Activated CD8-positive, alpha-beta memory T cell treated with anti-CD3 and anti-CD28 coated beads for 36 hours (primary cell): ENCODE data around the gene WASF3. TPM values are rescaled to one million over a fixed set of nuclear protein-coding genes. Genes with fewer than 3 reads are reported as not detected.
"Not testable (repeated sequence)": the region's sequence is repeated elsewhere in the genome, so short reads cannot be mapped to it uniquely, and the experiment has no call there.

ENCODE experiments used
- CTCF ChIA-PET: fragments of 350-600 bp; sonication (Branson Sonifier 250); formaldehyde crosslinking; loops from one replicate; lab custom pipeline; 2021; ENCODE audit warnings: antibody characterized with exemption; lab: Charles Lee
- POLR2A ChIA-PET: fragments of 350-600 bp; sonication (Branson Sonifier 250); formaldehyde crosslinking; loops from one replicate; lab custom pipeline; 2021; ENCODE audit warnings: antibody characterized with exemption; lab: Charles Lee
- total RNA-seq, 2 experiments: library from RNA; stranded (reverse); gene quantifications; one replicate each; pipeline ENCODE4 v1.2.3, GENCODE V29; 2021

WASF3 gene
- total RNA-seq, 2 experiments from 2014 or later = 0.06 to 0.08 TPM

GRCh38 chr13:26616126-26616525 is 58.6 kb downstream of the WASF3 start:
- ChIA-PET POLR2A (no interaction called here), CTCF (no interaction called here)

GRCh38 chr13:26618726-26619125 is 61.2 kb downstream of the WASF3 start:
- CTCF ChIA-PET = no interaction called here

GRCh38 chr13:26619358-26619757 is 61.9 kb downstream of the WASF3 start:
- ChIA-PET CTCF (no interaction called here), POLR2A (no interaction called here)

More at GRCh38 chr13:26618726-26619125, 61.2 kb downstream of the WASF3 start:
- POLR2A ChIA-PET = no interaction called here

DNA sequence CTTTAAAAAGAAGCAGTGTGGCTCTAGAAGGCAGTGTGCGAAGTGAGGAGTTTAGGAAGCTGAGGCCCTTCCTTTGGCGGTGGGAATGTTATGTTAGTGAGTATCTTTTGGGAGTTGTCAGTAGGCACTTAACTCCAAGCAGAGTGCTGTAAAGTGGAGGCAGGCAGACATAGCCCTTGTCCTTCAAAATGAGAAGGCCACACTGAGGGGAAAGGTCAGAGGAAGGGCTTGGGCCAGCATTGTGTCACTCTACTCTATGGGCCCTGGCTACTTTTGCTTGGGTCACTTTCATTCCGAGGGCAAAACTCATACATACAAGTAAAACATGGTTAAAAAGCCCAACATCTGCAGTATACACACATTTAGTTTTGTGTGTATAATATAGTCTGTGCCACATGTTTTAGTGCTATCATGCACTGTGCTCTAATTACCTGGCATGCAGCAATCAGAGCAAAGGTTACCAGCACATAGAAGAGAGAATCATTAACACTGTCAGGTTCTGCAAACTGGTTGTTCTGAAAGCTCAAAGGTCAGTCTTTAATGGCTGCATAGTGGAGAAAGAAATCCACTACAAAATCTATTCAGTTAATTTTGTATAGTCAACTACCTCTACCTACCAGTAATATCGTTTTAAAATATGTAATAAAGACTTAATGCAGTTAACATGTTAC is 64.4 kb downstream of the WASF3 start:
- CTCF ChIA-PET = interaction anchor here (0.8 kb wide), 1 partner anchor 23 kb away, joined by 4 read pairs; no protein-coding TSS in a partner anchor
- POLR2A ChIA-PET = interaction anchor here (0.6 kb wide), 1 partner anchor 188 kb away, joined by 5 read pairs; no protein-coding TSS in a partner anchor

- ChIA-PET CTCF (no interaction called here), POLR2A (interaction anchor here (0.6 kb wide), 1 partner anchor 317 kb away, joined by 6 read pairs; no protein-coding TSS in a partner anchor)
Observed at GRCh38 chr13:26623125-26623524, 65.6 kb downstream of the WASF3 start.

- CTCF ChIA-PET = no interaction called here
- POLR2A ChIA-PET = no interaction called here
Observed at GRCh38 chr13:26624572-26624971, 67.1 kb downstream of the WASF3 start.

DNA sequence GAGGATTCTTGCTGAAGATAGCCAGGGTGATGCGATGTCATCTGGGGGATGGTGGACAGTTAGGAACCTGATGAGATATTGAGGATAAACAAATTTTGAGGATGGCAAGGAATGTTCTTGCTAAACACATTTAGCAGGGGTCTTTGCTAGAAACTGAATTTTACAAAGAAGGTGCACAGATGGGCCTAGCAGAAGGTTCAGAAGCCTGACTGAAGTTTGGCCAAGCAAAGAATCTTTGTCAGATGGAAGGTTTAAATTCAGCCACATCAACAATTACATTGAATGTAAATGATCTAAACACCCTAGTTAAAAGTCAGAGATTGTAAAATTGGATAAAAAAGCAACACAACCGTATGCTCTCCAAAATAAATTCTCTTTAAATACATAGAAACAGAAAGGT is 68.8 kb downstream of the WASF3 start:
- POLR2A ChIA-PET = no interaction called here
- CTCF ChIA-PET = no interaction called here

GRCh38 chr13:26628706-26629105 is 71.2 kb downstream of the WASF3 start:
- ChIA-PET CTCF (no interaction called here), POLR2A (no interaction called here)

- ChIA-PET CTCF (no interaction called here), POLR2A (no interaction called here)
Observed at GRCh38 chr13:26629260-26629825, 71.9 kb downstream of the WASF3 start.

- POLR2A ChIA-PET, CTCF ChIA-PET: not testable (repeated sequence)
Observed at GRCh38 chr13:26635634-26636033, 78.2 kb downstream of the WASF3 start.

GRCh38 chr13:26636073-26636472 is 78.6 kb downstream of the WASF3 start:
- CTCF ChIA-PET, POLR2A ChIA-PET: not testable (repeated sequence)

- POLR2A ChIA-PET = no interaction called here
- CTCF ChIA-PET = no interaction called here
Observed at GRCh38 chr13:26646603-26647002, 89.1 kb downstream of the WASF3 start.

- ChIA-PET CTCF (no interaction called here), POLR2A (no interaction called here)
Observed at GRCh38 chr13:26651234-26651633, 93.8 kb downstream of the WASF3 start.

DNA sequence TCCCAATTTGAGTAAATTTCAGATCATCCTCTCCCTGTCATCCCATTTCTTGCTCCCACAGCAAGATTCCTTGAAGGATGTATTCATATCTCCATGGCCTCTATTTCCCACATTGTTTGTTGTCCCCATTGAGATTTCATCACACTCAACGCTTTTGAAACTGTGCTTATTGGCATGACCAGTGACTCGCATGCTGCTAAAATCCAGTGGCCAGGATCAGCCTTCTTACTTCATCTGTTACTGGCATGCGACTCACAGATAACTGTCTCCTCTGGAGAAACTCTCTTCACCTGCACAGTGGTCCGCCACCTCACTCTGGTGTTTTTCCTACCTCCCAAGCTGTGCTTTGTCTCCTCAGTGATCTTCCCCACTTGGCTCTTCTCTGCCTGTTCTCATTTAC is 95.8 kb downstream of the WASF3 start:
- ChIA-PET CTCF (no interaction called here), POLR2A (no interaction called here)

- ChIA-PET POLR2A (no interaction called here), CTCF (no interaction called here)
Observed at GRCh38 chr13:26653842-26654241, 96.4 kb downstream of the WASF3 start.

GRCh38 chr13:26656919-26657318 is 99.4 kb downstream of the WASF3 start:
- POLR2A ChIA-PET = no interaction called here
- CTCF ChIA-PET = no interaction called here

DNA sequence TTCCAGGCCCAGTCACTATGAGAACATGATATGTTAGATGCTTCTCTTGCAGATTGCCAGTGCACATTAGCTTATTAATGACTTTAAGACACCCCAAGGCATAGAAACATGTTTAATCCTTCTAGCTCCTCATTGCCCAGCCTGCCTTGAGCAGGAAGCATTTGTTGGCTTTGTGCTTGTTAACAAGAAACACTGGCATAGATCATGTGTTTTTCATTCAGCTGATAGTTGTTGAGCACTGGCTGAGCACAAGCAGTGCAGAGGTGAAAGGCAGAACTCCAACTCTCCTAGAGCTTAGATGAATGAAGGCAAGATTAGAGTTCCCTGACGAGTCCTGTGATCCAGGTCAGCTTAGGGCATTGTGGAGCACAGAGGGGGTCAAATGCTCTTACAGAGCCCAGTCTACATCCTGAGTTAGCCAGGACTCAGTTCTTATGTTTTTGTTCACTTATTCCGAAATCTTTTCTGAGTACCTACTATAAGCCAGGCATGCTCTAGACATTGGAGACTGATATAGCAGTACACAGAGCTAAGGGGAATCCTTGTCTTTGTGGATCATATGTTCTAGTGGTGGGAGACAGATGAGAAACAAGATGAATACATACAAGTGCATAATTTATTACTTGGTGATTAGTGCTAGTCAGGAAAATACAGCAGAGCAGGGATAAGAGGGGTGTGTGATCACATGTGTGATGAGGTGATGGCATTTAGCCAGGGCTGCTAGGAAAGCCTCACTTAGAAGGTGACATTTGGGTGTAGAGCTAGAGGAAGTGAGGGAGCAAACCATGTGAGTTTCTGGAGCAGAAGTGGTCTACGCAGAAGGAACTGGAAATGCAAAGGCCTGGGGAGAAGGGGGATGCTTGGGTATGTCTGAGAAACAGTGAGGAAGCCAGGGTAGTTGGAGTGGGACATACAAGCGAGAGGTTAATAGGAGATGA is 101.2 kb downstream of the WASF3 start:
- ChIA-PET CTCF (no interaction called here), POLR2A (no interaction called here)

GRCh38 chr13:26660185-26660584 is 102.7 kb downstream of the WASF3 start:
- ChIA-PET CTCF (no interaction called here), POLR2A (interaction anchor here (0.7 kb wide), 1 partner anchor 373 kb away, joined by 12 read pairs; no protein-coding TSS in a partner anchor)

DNA sequence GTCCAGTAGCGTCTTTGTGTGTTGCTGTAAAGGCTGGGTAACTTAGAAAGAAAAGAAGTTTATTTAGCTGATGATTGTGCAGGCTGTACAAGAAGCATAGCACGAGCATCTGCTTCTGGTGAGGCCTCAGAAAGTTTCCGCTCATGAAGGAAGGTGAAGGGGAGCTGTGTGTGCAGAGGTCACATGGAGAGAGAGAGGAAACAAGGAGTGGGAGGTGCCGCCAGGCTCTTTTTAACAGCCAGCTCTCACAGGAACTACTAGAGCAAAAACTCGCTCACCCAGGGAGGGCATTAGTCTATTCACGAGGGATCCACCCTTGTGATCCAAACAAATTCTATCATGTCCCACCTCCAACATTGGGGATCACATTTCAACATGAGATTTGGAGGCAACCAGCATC is 103.3 kb downstream of the WASF3 start:
- CTCF ChIA-PET = no interaction called here
- POLR2A ChIA-PET = no interaction called here

- POLR2A ChIA-PET = no interaction called here
- CTCF ChIA-PET = no interaction called here
Observed at GRCh38 chr13:26663791-26664190, 106.3 kb downstream of the WASF3 start.
